SK-N-SH (cell line): ENCODE data around the gene RAB3C. TPM values are rescaled to one million over a fixed set of nuclear protein-coding genes. Genes with fewer than 3 reads are reported as not detected.

Source experiments
- CTCF ChIA-PET: fragments of 300-600, 350-600 bp; formaldehyde crosslinking; extraction: SDS; loops from one replicate; lab custom pipeline; 2021; lab: Yijun Ruan, JAX
- POLR2A ChIA-PET: fragments of 350-600 bp; sonication (Branson Sonifier 250); formaldehyde crosslinking; extraction: SDS; loops from one replicate; lab custom pipeline; 2020; ENCODE audit warnings: antibody characterized with exemption, inconsistent platforms; lab: Yijun Ruan, JAX
- DNase-seq: peaks from one replicate; pipeline ENCODE4 v3.0.0; 2012
- H2AFZ ChIP-seq: fragments of 200-600 bp; sonication (generic); 2 replicates; pipeline ENCODE4 v1.8.1; 2016; ENCODE audit warnings: antibody characterized with exemption, mild to moderate bottlenecking, low read depth
- H3F3A ChIP-seq: fragments of 200-600 bp; sonication (generic); replicated peaks from 2 replicates; pipeline ENCODE3; 2016; ENCODE audit warnings: antibody characterized with exemption, mild to moderate bottlenecking; ENCODE audit not compliant: insufficient read depth
- H3K27ac ChIP-seq, 2 experiments: fragments of 200-500 bp in 1 of 2; fragments of 200-600 bp in 1 of 2; sonication (Bioruptor generic) in 1 of 2; sonication (generic), shearing (Covaris generic) in 1 of 2; 2 replicates each; pipeline versions ENCODE4 v1.5.1 to v1.6.1; 2014 to 2016; ENCODE audit warnings: low read depth in 2 of 2, inconsistent platforms in 1 of 2, low read length in 1 of 2, mild to moderate bottlenecking in 1 of 2, mixed read lengths in 1 of 2
- H3K27me3 ChIP-seq: fragments of 200-600 bp; sonication (generic), shearing (Covaris generic); 2 replicates; pipeline ENCODE4 v1.6.1; 2016; ENCODE audit warnings: mixed run types; ENCODE audit not compliant: insufficient read depth
- H3K36me3 ChIP-seq, 2 experiments: fragments of 200-500 bp in 1 of 2; fragments of 200-600 bp in 1 of 2; sonication (Bioruptor generic) in 1 of 2; sonication (generic) in 1 of 2; replicated peaks in 1 of 2; 2 replicates each; pipeline versions ENCODE3 to v1.5.1; 2014 to 2016; ENCODE audit warnings: low read length in 1 of 2, mild to moderate bottlenecking in 1 of 2; ENCODE audit not compliant: insufficient read depth in 2 of 2, control insufficient read depth in 1 of 2
- H3K4me1 ChIP-seq, 2 experiments: fragments of 200-500 bp in 1 of 2; fragments of 200-600 bp in 1 of 2; sonication (Bioruptor generic) in 1 of 2; sonication (generic), shearing (Covaris generic) in 1 of 2; 2 replicates each; pipeline versions ENCODE4 v1.5.1 to v1.6.1; 2014 to 2016; ENCODE audit warnings: low read depth in 1 of 2, low read length in 1 of 2, mixed run types in 1 of 2; ENCODE audit not compliant: insufficient read depth in 2 of 2, control insufficient read depth in 1 of 2
- H3K4me2 ChIP-seq: fragments of 200-600 bp; sonication (generic), shearing (Covaris generic); 2 replicates; pipeline ENCODE4 v1.6.1; 2017; ENCODE audit warnings: mixed run types
- H3K4me3 ChIP-seq, 2 experiments: fragments of 200-500 bp in 1 of 2; fragments of 200-600 bp in 1 of 2; sonication (Bioruptor generic) in 1 of 2; sonication (generic), shearing (Covaris generic) in 1 of 2; 2 replicates each; pipeline versions ENCODE4 v1.5.1 to v1.8.1; 2014 to 2016; ENCODE audit warnings: low read depth in 2 of 2, inconsistent platforms in 1 of 2, low read length in 1 of 2, mild to moderate bottlenecking in 1 of 2, mixed read lengths in 1 of 2, moderate library complexity in 1 of 2
- H3K79me2 ChIP-seq: fragments of 200-600 bp; sonication (generic); 2 replicates; pipeline ENCODE4 v1.8.1; 2017; ENCODE audit warnings: mild to moderate bottlenecking; ENCODE audit not compliant: insufficient read depth
- H3K9ac ChIP-seq: fragments of 200-600 bp; sonication (generic); 2 replicates; pipeline ENCODE4 v1.6.1; 2017; ENCODE audit warnings: mixed run types
- H3K9me2 ChIP-seq: fragments of 200-600 bp; sonication (generic); 2 replicates; pipeline ENCODE4 v1.6.1; 2017; ENCODE audit warnings: mixed run types
- H3K9me3 ChIP-seq: fragments of 200-600 bp; sonication (generic); 2 replicates; pipeline ENCODE4 v1.6.1; 2017; ENCODE audit warnings: mixed run types, mild to moderate bottlenecking, moderate library complexity
- H4K20me1 ChIP-seq: fragments of 200-600 bp; sonication (generic); 2 replicates; pipeline ENCODE4 v1.6.1; 2017; ENCODE audit warnings: mild to moderate bottlenecking, mixed run types; ENCODE audit not compliant: insufficient read depth
- MEF2A ChIP-seq: IDR thresholded peaks from 2 replicates; pipeline ENCODE4 v1.4.0; 2012; ENCODE audit warnings: low read depth, borderline replicate concordance
- MXI1 ChIP-seq: IDR thresholded peaks from 2 replicates; pipeline ENCODE4 v1.6.1; 2012; ENCODE audit warnings: mild to moderate bottlenecking, low read depth, low read length, improper control_type of control experiment
- RCOR1 ChIP-seq: fragments of 150-350 bp; IDR thresholded peaks from 2 replicates; pipeline ENCODE4 v1.6.1; 2017; ENCODE audit warnings: antibody characterized with exemption, low read length
- SIN3A ChIP-seq: IDR thresholded peaks from 2 replicates; pipeline ENCODE4 v1.6.1; 2012; ENCODE audit warnings: low read depth, mild to moderate bottlenecking, low read length, moderate library complexity, borderline replicate concordance
- SMC3 ChIP-seq: IDR thresholded peaks from 2 replicates; pipeline ENCODE4 v1.6.1; 2012; ENCODE audit warnings: low read depth, low read length, improper control_type of control experiment
- TAF1 ChIP-seq: IDR thresholded peaks from 2 replicates; pipeline ENCODE4 v1.6.1; 2012; ENCODE audit warnings: low read depth, mild to moderate bottlenecking, low read length, moderate library complexity, borderline replicate concordance
- TCF12 ChIP-seq: IDR thresholded peaks from 2 replicates; pipeline ENCODE4 v1.4.0; 2012
- WGBS: methylation state at CpG from one replicate; pipeline ENCODE4 v1.1.6; 2017; ENCODE audit warnings: low lambda C conversion rate; 5-methylcytosine and 5-hydroxymethylcytosine counted together
- polyA plus RNA-seq, 3 experiments: library from polyadenylated mRNA; depleted of rRNA; stranded (reverse); fragments of >200 nt; gene quantifications; 2 replicates each; pipeline ENCODE4 v1.2.3, GENCODE V29; 2012
- TF ChIP-seq, protein P1 (sequence below): IDR thresholded peaks from 2 replicates; pipeline ENCODE4 v1.4.0; 2012; ENCODE audit warnings: low read depth
- TF ChIP-seq, protein P2 (sequence below): fragments of 200-600 bp; sonication (generic); IDR thresholded peaks from 2 replicates; pipeline ENCODE4 v1.6.1; 2017; ENCODE audit warnings: antibody characterized with exemption, mild to moderate bottlenecking, moderate library complexity
- TF ChIP-seq, protein P3 (sequence below): fragments of 150-350 bp; IDR thresholded peaks from 2 replicates; pipeline ENCODE4 v1.6.1; 2017; ENCODE audit warnings: antibody characterized with exemption, low read length, low read depth, borderline replicate concordance

Gene RAB3C
- polyA plus RNA-seq, 1 of the 3 experiments (the other 2 are of a cell fraction), result 0.03 TPM

DNA sequence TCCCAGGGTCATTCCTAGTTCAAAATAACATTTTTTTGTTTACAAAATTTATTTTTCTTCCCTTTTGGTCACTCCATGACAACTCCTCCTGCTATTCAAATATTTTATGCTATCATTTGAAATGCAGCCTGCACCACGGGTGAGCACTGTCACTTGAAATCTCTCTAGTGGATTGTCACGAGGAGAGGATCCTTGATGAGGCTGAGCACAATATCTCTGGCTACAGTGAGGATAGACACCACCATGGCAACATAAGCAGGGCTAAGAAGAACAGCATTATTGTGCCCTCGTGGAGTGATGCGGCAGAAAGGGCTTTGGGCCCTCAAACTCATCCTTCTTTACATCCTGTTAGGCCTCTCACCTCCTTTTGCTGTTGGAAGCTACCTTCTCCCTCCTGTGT is 321.9 kb downstream of the RAB3C start:
- no peaks in the 10 kb centered on the region for H3K36me3 ChIP-seq
- TF ChIP-seq MEF2A (no peak), TCF12 (no peak), TAF1 (no peak), RCOR1 (no peak), SIN3A (no peak)
- TF ChIP-seq, protein P1, sequence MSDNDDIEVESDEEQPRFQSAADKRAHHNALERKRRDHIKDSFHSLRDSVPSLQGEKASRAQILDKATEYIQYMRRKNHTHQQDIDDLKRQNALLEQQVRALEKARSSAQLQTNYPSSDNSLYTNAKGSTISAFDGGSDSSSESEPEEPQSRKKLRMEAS, result no peak
- TF ChIP-seq, all 33 proteins: peak for 0
- no peaks in the 10 kb centered on the region for H3K9me3 ChIP-seq
- no peaks in the 10 kb centered on the region for H3K27me3 ChIP-seq
- no peak overlapping the region for H3K27ac ChIP-seq
- H3K4me2 ChIP-seq, result no peak overlapping the region
- H3K4me3 ChIP-seq, result no peak overlapping the region
- DNase-seq, result no peak
- 41% methylated on average over 4 of the region's 4 CpGs for WGBS
- H4K20me1 ChIP-seq, result no peaks in the 10 kb centered on the region
- H3K4me1 ChIP-seq, result no peaks in the 10 kb centered on the region
- H2AFZ ChIP-seq, result no peak overlapping the region
- no peak overlapping the region for H3K9ac ChIP-seq
- no peaks in the 10 kb centered on the region for H3K9me2 ChIP-seq
- ChIA-PET POLR2A (no interaction called here), CTCF (interaction anchor here (1.9 to 2.2 kb wide), 2 partner anchors 18 to 270 kb away, joined by 5 to 7 read pairs; no protein-coding TSS in a partner anchor)
- no peaks in the 10 kb centered on the region for H3K79me2 ChIP-seq
- no peaks in the 10 kb centered on the region for H3F3A ChIP-seq

DNA sequence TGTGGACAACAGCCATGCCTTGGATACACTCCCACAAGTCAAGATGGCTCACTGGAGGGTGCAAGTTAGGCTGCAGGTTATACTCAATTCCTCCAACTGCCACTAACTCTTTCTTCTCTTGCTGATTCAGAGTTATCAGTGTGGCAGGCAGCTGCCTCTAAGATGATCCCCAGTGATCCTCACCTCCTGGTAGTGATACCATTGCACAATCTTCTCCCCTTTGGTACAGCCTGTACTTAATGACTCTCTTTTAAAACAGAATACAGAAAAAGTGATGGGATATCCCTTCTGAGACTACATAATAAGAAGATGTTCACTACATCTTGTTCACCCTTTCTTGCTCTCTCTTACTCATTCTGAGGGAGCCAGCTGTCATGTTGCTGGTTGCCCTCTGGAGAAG is 323.1 kb downstream of the RAB3C start:
- Histone ChIP-seq H3K27me3 (no peaks in the 10 kb centered on the region), H3K4me1 (no peaks in the 10 kb centered on the region), H3K4me2 (no peak overlapping the region), H3K79me2 (no peaks in the 10 kb centered on the region), H2AFZ (no peak overlapping the region), H3K9me2 (no peaks in the 10 kb centered on the region), H3K27ac (no peak overlapping the region), H3K4me3 (no peak overlapping the region), H4K20me1 (no peaks in the 10 kb centered on the region), H3K9ac (no peak overlapping the region), H3K36me3 (no peaks in the 10 kb centered on the region), H3K9me3 (no peaks in the 10 kb centered on the region), H3F3A (no peaks in the 10 kb centered on the region)
- no peak for DNase-seq
- TF ChIP-seq TAF1 (no peak), SMC3 (no peak), TCF12 (no peak), MXI1 (no peak)
- TF ChIP-seq, protein P2, sequence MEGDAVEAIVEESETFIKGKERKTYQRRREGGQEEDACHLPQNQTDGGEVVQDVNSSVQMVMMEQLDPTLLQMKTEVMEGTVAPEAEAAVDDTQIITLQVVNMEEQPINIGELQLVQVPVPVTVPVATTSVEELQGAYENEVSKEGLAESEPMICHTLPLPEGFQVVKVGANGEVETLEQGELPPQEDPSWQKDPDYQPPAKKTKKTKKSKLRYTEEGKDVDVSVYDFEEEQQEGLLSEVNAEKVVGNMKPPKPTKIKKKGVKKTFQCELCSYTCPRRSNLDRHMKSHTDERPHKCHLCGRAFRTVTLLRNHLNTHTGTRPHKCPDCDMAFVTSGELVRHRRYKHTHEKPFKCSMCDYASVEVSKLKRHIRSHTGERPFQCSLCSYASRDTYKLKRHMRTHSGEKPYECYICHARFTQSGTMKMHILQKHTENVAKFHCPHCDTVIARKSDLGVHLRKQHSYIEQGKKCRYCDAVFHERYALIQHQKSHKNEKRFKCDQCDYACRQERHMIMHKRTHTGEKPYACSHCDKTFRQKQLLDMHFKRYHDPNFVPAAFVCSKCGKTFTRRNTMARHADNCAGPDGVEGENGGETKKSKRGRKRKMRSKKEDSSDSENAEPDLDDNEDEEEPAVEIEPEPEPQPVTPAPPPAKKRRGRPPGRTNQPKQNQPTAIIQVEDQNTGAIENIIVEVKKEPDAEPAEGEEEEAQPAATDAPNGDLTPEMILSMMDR, result no peak
- TF ChIP-seq, protein P3, sequence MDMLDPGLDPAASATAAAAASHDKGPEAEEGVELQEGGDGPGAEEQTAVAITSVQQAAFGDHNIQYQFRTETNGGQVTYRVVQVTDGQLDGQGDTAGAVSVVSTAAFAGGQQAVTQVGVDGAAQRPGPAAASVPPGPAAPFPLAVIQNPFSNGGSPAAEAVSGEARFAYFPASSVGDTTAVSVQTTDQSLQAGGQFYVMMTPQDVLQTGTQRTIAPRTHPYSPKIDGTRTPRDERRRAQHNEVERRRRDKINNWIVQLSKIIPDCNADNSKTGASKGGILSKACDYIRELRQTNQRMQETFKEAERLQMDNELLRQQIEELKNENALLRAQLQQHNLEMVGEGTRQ, result no peak
- POLR2A ChIA-PET, result no interaction called here
- CTCF ChIA-PET, result interaction anchor here (1.1 to 2.2 kb wide), 3 partner anchors 14 to 268 kb away, joined by 3 to 7 read pairs (median 5); no protein-coding TSS in a partner anchor

Other genes with a start within 250 kb of the RAB3C start
- 157 and 225 TPM in 2 replicates for gene PLK2, start 123.0 kb upstream of the RAB3C start, polyA plus RNA-seq (2012; rRNA removed)
- not detected in 2 replicates for gene GAPT, start 91.6 kb upstream of the RAB3C start, polyA plus RNA-seq (2012; rRNA removed)